ENCODE measurements around the gene GPR3.
"Not testable (repeated sequence)": the region's sequence is repeated elsewhere in the genome, so short reads cannot be mapped to it uniquely, and the experiment has no call there.

Gene GPR3

GRCh38 chr1:27380224-27380623, 12.2 kb upstream of the GPR3 start:
- DNase-seq (ENCODE audit: low spot score in 2 of 2) = no peak
- in situ Hi-C loops (cut with MboI; ENCODE audit: low sequenced_read_pairs) = loop anchor here (10.0 kb wide), 1 partner anchor 275 kb away; no protein-coding TSS in a partner anchor
- H3K27me3 ChIP-seq (ENCODE audit: low read depth) = no peaks in the 10 kb centered on the region
- no peak overlapping the region for H3K4me3 ChIP-seq
- no peaks in the 10 kb centered on the region for H3K9me3 ChIP-seq
- H3K36me3 ChIP-seq (replicated peaks) = no peaks in the 10 kb centered on the region
- H3K4me1 ChIP-seq = no peaks in the 10 kb centered on the region

GRCh38 chr1:27380766-27381733, 11.4 kb upstream of the GPR3 start:
- H3K27me3 ChIP-seq (ENCODE audit: low read depth) = no peaks in the 10 kb centered on the region
- H3K9me3 ChIP-seq = no peaks in the 10 kb centered on the region
- in situ Hi-C loops (cut with MboI; ENCODE audit: low sequenced_read_pairs) = loop anchor here (10.0 kb wide), 1 partner anchor 276 kb away; no protein-coding TSS in a partner anchor
- H3K4me1 ChIP-seq = no peaks in the 10 kb centered on the region
- DNase-seq (ENCODE audit: low spot score in 2 of 2) = no peak
- no peak overlapping the region for H3K4me3 ChIP-seq
- H3K36me3 ChIP-seq (replicated peaks) = no peaks in the 10 kb centered on the region

GRCh38 chr1:27381969-27382762, 10.3 kb upstream of the GPR3 start:
- H3K9me3 ChIP-seq = no peaks in the 10 kb centered on the region
- no peaks in the 10 kb centered on the region for H3K27me3 ChIP-seq (ENCODE audit: low read depth)
- DNase-seq (ENCODE audit: low spot score in 2 of 2) = no peak
- no peaks in the 10 kb centered on the region for H3K36me3 ChIP-seq (replicated peaks)
- H3K4me3 ChIP-seq = no peak overlapping the region
- H3K4me1 ChIP-seq = no peaks in the 10 kb centered on the region
- in situ Hi-C loops (cut with MboI; ENCODE audit: low sequenced_read_pairs) = loop anchor here (10.0 kb wide), 1 partner anchor 277 kb away; no protein-coding TSS in a partner anchor

- in situ Hi-C loops (cut with MboI; ENCODE audit: low sequenced_read_pairs) = loop anchor here (10.0 kb wide), 1 partner anchor 278 kb away; no protein-coding TSS in a partner anchor
- Histone ChIP-seq H3K9me3 (no peaks in the 10 kb centered on the region), H3K27me3 (ENCODE audit: low read depth) (no peaks in the 10 kb centered on the region), H3K4me1 (no peaks in the 10 kb centered on the region), H3K36me3 (replicated peaks) (no peaks in the 10 kb centered on the region), H3K4me3 (no peak within 1 kb of the TSS)
- DNase-seq (ENCODE audit: low spot score in 2 of 2) = peak in 1 of 2 experiments; percentile 31
Measured at GRCh38 chr1:27383039-27383605, 9.3 kb upstream of the GPR3 start, which contains the start of gene CD164L2. Gene CD164L2 (minus strand): TSS chr1:27383333. CDS start chr1:27383239, 94 bp downstream.

DNA sequence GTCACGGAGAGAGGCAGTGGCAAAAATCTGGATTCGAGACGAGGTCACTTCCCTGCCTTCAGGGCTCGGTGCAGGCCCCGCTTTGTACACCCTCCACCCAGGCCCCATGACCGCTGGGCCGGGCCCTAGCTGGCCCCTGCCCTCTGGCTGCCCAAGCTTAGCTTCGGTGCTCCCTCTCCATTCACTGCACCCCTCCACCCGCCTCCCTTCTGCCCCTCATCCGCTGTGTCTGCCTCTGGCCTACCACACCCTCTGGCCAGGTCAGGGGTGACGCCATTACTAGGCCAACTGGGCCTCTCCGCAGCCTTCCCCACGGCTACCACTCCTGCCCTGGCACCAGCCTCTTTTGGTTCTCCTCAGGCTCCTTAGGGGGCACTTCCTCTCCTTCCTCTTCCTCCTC, 8.8 kb upstream of the GPR3 start:
- DNase-seq (ENCODE audit: low spot score in 2 of 2) = no peak
- Histone ChIP-seq H3K4me3 (no peak overlapping the region), H3K27me3 (ENCODE audit: low read depth) (no peaks in the 10 kb centered on the region), H3K36me3 (replicated peaks) (no peaks in the 10 kb centered on the region), H3K4me1 (no peaks in the 10 kb centered on the region), H3K9me3 (no peaks in the 10 kb centered on the region)
- in situ Hi-C loops (cut with MboI; ENCODE audit: low sequenced_read_pairs) = loop anchor here (10.0 kb wide), 1 partner anchor 279 kb away; no protein-coding TSS in a partner anchor

DNA sequence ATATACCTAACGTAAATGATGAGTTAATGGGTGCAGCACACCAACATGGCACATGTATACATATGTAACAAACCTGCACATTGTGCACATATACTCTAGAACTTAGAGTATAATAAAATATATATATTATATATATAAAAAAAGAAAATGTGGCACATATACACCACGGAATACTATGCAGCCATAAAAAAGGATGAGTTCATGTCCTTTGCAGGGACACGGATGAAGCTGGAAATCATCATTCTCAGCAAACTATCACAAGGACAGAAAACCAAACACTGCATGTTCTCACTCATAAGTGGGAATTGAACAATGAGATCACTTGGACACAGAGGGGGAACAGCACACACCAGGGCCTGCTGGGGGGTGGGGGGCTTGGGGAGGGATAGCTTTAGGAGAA, 7.6 kb upstream of the GPR3 start:
- H3K27me3 ChIP-seq (ENCODE audit: low read depth); H3K4me3 ChIP-seq; H3K4me1 ChIP-seq; H3K9me3 ChIP-seq; DNase-seq (ENCODE audit: low spot score in 2 of 2); H3K36me3 ChIP-seq (replicated peaks): not testable (repeated sequence)
- in situ Hi-C loops (cut with MboI; ENCODE audit: low sequenced_read_pairs) = loop anchor here (5.0 to 10.0 kb wide), 2 partner anchors 82 to 280 kb away; no protein-coding TSS in a partner anchor

DNA sequence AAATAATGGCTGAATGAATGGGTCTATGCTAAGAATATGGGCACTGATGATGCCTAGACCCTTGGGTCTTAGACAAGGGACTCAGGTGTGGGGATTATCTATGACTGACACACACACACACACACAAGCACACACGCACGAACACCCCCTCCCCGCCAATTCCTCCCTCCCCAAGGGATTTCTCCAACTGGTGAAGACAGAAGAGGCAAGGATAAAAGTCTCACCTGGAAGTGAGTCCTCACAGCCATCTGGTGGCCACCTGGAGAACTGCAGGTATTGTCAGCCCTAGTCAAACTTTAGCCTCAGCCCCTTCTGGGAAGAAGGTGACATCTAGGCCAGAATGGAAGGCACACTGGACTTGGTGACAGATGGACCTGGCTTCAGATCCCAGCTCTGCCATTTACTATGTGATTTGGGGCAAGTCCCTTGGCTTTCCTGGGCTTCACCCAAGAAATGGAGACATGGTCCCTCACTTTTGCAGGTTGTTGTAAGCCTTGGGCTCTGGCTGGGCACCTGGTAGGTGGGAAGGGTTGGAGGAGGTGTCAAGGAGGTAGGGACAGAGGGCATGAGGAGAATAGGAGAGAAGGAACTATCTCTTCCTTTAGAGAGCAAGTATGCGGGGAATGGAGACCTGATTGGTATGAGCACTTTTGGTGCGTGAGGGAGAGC, 4.0 kb upstream of the GPR3 start:
- no peaks in the 10 kb centered on the region for H3K36me3 ChIP-seq (replicated peaks)
- peak in 1 of 2 experiments; percentile 81 for DNase-seq (ENCODE audit: low spot score in 2 of 2)
- no peak overlapping the region for H3K4me3 ChIP-seq
- in situ Hi-C loops (cut with MboI; ENCODE audit: low sequenced_read_pairs) = loop anchor here (5.0 to 10.0 kb wide), 2 partner anchors 86 to 284 kb away; no protein-coding TSS in a partner anchor
- no peaks in the 10 kb centered on the region for H3K27me3 ChIP-seq (ENCODE audit: low read depth)
- H3K4me1 ChIP-seq = peaks cover 8% of the 10 kb centered on the region
- H3K9me3 ChIP-seq = no peaks in the 10 kb centered on the region

GRCh38 chr1:27391511-27392095, 819 bp upstream of the GPR3 start:
- Histone ChIP-seq H3K36me3 (replicated peaks) (no peaks in the 10 kb centered on the region), H3K4me3 (peak overlapping the region; percentile 73; the same call in 1 of the 2 replicates), H3K9me3 (no peaks in the 10 kb centered on the region), H3K27me3 (ENCODE audit: low read depth) (no peaks in the 10 kb centered on the region), H3K4me1 (peaks cover 8% of the 10 kb centered on the region)
- peak in 1 of 2 experiments; percentile 35 for DNase-seq (ENCODE audit: low spot score in 2 of 2)
- in situ Hi-C loops (cut with MboI; ENCODE audit: low sequenced_read_pairs) = no loop called here

GRCh38 chr1:27392778-27393635, 585 bp downstream of the GPR3 start:
- Histone ChIP-seq H3K9me3 (no peaks in the 10 kb centered on the region), H3K36me3 (replicated peaks) (no peaks in the 10 kb centered on the region), H3K4me3 (peak overlapping the region; percentile 73), H3K27me3 (ENCODE audit: low read depth) (no peaks in the 10 kb centered on the region), H3K4me1 (peaks cover 8% of the 10 kb centered on the region)
- DNase-seq (ENCODE audit: low spot score in 2 of 2) = peak; percentile 3 to 52
- in situ Hi-C loops (cut with MboI; ENCODE audit: low sequenced_read_pairs) = no loop called here

DNA sequence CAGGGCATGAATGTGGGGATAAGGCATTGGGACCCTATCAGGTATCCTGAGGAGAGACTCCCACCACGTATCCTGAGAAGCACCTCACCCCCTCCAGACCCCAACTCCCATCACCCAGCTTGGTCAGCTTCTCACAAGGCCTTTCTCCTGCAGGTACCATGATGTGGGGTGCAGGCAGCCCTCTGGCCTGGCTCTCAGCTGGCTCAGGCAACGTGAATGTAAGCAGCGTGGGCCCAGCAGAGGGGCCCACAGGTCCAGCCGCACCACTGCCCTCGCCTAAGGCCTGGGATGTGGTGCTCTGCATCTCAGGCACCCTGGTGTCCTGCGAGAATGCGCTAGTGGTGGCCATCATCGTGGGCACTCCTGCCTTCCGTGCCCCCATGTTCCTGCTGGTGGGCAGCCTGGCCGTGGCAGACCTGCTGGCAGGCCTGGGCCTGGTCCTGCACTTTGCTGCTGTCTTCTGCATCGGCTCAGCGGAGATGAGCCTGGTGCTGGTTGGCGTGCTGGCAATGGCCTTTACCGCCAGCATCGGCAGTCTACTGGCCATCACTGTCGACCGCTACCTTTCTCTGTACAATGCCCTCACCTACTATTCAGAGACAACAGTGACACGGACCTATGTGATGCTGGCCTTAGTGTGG, 1.3 kb downstream of the GPR3 start:
- Histone ChIP-seq H3K27me3 (ENCODE audit: low read depth) (no peaks in the 10 kb centered on the region), H3K9me3 (no peaks in the 10 kb centered on the region), H3K36me3 (replicated peaks) (no peaks in the 10 kb centered on the region), H3K4me1 (peaks cover 8% of the 10 kb centered on the region), H3K4me3 (no peak overlapping the region)
- in situ Hi-C loops (cut with MboI; ENCODE audit: low sequenced_read_pairs) = no loop called here
- DNase-seq (ENCODE audit: low spot score in 2 of 2) = no peak

- in situ Hi-C loops (cut with MboI; ENCODE audit: low sequenced_read_pairs) = no loop called here
- Histone ChIP-seq H3K4me1 (peaks cover 8% of the 10 kb centered on the region), H3K36me3 (replicated peaks) (no peaks in the 10 kb centered on the region), H3K27me3 (ENCODE audit: low read depth) (no peaks in the 10 kb centered on the region), H3K9me3 (no peaks in the 10 kb centered on the region), H3K4me3 (no peak overlapping the region)
- DNase-seq (ENCODE audit: low spot score in 2 of 2) = no peak
Measured at GRCh38 chr1:27394282-27394658, 1.8 kb downstream of the GPR3 start.

DNA sequence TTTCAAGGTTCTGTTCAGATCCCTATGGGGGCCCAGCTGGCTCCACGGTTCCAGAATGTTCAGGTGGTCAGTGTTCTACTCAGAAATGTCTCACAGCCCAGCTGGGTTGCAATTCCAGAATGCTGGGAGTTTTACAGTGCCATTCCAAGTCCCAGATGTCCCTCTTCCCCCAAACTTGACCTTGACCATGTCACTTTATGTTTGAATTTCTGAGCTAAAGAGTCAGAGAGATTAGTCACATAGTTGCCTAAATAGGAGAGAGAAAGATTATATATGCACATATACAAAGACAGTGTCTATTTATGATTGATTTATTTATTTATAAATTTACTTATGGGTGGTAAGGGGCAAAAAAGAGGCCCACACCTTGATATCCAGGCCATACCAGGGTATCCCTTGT, 2.5 kb downstream of the GPR3 start:
- Histone ChIP-seq H3K4me3 (no peak overlapping the region), H3K36me3 (replicated peaks) (no peaks in the 10 kb centered on the region), H3K27me3 (ENCODE audit: low read depth) (no peaks in the 10 kb centered on the region), H3K9me3 (no peaks in the 10 kb centered on the region), H3K4me1 (peaks cover 8% of the 10 kb centered on the region)
- no peak for DNase-seq (ENCODE audit: low spot score in 2 of 2)
- in situ Hi-C loops (cut with MboI; ENCODE audit: low sequenced_read_pairs) = no loop called here

Data from HAP-1 (cell line).